Retinal pigment epithelial cell (primary cell): ENCODE measurements around the gene NECTIN1.

ENCODE experiments used
- DNase-seq: peaks from one replicate; pipeline ENCODE4 v3.0.0-alpha.2; 2010; ENCODE audit warnings: low read depth
- H3K4me3 ChIP-seq: 2 replicates; pipeline ENCODE4 v1.5.1; 2011; ENCODE audit warnings: mild to moderate bottlenecking, low read length, control low read depth, moderate library complexity
- TF ChIP-seq, protein P1 (sequence below): conservative IDR thresholded peaks from 2 replicates; pipeline ENCODE4 v1.5.1; 2011; ENCODE audit warnings: low read depth, low read length, control low read depth, inconsistent platforms

The NECTIN1 gene

DNA sequence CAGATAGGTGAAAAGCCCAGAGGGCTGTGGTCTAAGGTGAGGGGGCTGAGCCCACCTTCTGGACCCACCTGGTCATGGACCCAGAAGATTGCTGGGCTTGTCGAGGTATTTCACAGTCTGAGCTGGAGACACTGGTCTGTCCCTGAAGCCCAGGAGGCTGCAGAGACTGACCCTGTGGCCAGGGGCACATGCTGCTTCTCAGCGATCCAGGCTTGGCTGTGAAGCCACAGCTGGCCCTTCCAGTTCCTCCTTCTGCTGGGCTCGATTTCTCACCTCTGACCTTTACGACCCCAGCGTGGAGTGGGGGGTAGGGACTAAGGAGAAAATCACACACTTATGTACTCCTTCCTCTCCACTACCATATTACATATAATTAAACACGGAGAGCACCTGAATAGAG lies 88.5 kb downstream of the NECTIN1 start:
- DNase-seq, result no peak
- TF ChIP-seq, protein P1, sequence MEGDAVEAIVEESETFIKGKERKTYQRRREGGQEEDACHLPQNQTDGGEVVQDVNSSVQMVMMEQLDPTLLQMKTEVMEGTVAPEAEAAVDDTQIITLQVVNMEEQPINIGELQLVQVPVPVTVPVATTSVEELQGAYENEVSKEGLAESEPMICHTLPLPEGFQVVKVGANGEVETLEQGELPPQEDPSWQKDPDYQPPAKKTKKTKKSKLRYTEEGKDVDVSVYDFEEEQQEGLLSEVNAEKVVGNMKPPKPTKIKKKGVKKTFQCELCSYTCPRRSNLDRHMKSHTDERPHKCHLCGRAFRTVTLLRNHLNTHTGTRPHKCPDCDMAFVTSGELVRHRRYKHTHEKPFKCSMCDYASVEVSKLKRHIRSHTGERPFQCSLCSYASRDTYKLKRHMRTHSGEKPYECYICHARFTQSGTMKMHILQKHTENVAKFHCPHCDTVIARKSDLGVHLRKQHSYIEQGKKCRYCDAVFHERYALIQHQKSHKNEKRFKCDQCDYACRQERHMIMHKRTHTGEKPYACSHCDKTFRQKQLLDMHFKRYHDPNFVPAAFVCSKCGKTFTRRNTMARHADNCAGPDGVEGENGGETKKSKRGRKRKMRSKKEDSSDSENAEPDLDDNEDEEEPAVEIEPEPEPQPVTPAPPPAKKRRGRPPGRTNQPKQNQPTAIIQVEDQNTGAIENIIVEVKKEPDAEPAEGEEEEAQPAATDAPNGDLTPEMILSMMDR, result no peak

GRCh38 chr11:119639642-119640205 lies 89.3 kb downstream of the NECTIN1 start:
- DNase-seq, result no peak
- TF ChIP-seq, protein P1, result no peak
- no peak overlapping the region for H3K4me3 ChIP-seq

More for the DNA sequence above, 88.5 kb downstream of the NECTIN1 start:
- H3K4me3 ChIP-seq, result no peak overlapping the region

DNA sequence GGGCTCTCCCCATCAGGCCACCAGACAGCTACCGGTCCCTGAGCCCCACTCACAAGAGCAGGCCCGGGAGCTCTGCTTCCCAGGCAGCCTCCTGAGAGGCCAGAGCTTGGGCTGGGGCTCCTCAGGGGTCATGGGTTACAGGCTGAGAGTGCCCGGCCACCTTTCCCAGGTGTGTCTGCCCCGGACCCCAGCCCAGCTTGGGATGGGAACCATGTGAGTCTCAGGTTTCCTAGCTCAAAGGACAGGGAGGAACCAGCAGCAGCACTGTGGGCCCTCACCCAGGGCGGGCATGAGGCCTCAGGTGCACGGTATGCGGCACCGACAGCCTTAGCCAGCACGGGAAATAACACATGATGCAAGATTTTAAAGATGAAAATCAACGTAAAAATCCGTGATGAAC lies 90.1 kb downstream of the NECTIN1 start:
- no peak overlapping the region for H3K4me3 ChIP-seq
- DNase-seq, result no peak
- TF ChIP-seq, protein P1, result no peak

GRCh38 chr11:119637481-119637880 lies 91.5 kb downstream of the NECTIN1 start:
- H3K4me3 ChIP-seq, result no peak overlapping the region
- TF ChIP-seq, protein P1, result no peak
- no peak for DNase-seq

DNA sequence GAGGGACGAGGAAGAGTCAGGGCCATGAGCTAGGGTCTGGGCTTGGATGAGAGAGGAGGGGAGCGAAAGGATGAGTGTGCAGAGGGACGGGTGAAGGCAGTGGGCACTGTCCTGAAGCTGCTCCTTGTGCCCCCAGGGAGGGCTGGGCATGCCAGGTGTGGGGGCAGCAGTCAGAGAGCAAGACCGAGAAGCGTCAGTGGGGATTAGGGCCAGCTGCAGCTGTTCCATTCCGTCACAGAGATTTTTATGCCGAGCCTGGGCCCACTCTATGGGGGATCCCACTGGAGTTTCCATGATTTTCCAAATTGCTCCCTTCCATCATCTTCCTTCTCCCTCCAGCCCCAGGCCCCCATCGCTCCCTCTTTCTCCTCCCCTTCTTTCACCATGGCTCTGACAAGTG lies 93.2 kb downstream of the NECTIN1 start:
- no peak for DNase-seq
- TF ChIP-seq, protein P1, result no peak
- no peak overlapping the region for H3K4me3 ChIP-seq

DNA sequence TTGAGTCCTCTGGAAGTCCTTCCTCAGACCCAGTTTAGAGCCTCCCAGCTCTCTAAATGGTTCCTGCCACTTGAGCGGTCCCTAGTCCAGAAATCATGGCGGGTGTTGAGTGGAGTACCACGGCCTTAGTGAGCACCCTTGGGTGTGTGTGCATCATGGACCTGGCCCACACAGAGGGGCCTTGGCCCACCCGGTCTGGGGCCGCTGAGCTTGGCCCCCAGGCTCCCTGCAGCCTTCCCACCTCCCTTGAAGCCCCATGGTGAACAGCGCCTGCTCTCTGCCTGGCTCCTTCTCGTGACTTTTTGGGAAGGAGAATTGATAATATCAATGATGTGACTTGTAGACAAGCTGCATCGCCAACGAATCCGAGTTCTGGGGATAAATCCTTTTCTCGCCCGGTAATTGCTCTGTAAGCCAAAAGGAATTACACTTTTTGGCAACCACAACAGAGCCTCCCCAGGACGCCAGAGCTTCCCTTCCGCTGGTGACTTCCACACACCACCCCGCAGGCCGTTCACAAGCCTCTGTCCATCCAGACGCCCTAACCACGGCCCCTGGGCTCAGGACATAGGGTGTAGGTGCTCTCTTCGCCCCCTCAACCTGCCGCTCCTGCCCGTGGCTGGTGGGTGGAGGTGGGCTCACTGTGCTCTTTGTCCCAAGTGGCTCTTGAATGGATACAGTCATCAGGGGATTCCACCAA lies 93.8 kb downstream of the NECTIN1 start:
- TF ChIP-seq, protein P1, result no peak
- DNase-seq, result no peak
- H3K4me3 ChIP-seq, result no peak overlapping the region

DNA sequence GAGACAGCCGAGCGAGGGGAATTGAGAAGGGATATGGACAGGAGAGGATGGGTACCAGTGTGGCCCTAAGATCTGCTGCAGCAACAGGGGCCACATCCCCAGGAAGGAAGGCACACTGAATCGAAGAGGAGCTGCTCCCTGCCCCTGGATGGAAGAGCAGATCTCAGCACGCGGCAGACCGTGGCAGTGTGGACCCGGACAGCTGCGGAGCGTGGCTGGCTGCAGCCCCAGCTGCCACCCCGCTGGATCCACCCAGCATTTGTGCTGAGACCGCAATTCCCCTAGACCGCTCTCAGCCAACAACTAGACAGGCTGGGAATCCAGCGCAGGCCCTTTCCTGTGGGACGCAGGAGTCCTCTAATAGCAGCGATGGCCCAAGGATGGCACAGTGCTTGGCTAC lies 94.7 kb downstream of the NECTIN1 start:
- TF ChIP-seq, protein P1, result no peak
- H3K4me3 ChIP-seq, result no peak overlapping the region
- no peak for DNase-seq
